Breast epithelium (tissue), 4 donors: ENCODE data around the gene HOXB5. TPM values are rescaled to one million over a fixed set of nuclear protein-coding genes. Genes with fewer than 3 reads are reported as not detected.

Experiments
- DNase-seq, 2 donors: peaks; one replicate each; pipeline ENCODE4 v3.0.0-alpha.2; 2019; ENCODE audit warnings: low spot score in 2 of 2
- H3K27ac ChIP-seq, 2 donors: fragments of 200-600 bp; sonication (generic) in 1 of 2; one replicate each; pipeline ENCODE4 v1.5.1; 2016 to 2019; ENCODE audit warnings: mild to moderate bottlenecking in 1 of 2
- H3K27me3 ChIP-seq, 2 donors: fragments of 200-600 bp; sonication (generic) in 1 of 2; one replicate each; pipeline versions ENCODE4 v1.5.1 to v1.6.0; 2017 to 2019; ENCODE audit warnings: control low read depth in 1 of 2, mild to moderate bottlenecking in 1 of 2
- H3K36me3 ChIP-seq: fragments of 200-600 bp; one replicate; pipeline ENCODE4 v1.5.1; 2019
- H3K4me1 ChIP-seq, 2 donors: fragments of 200-600 bp; sonication (generic); one replicate each; pipeline ENCODE4 v1.5.1; 2016 to 2019; ENCODE audit warnings: control low read depth in 1 of 2
- H3K4me3 ChIP-seq, 3 donors: fragments of 200-600 bp; sonication (generic); 1 replicate in 2 of 3; 2 replicates in 1 of 3; pipeline ENCODE4 v1.5.1; 2016 to 2019; ENCODE audit warnings: mild to moderate bottlenecking in 3 of 3, moderate library complexity in 2 of 3
- H3K9me3 ChIP-seq, 2 donors: fragments of 200-600 bp; sonication (generic) in 1 of 2; one replicate each; pipeline ENCODE4 v1.5.1; 2016 to 2019; ENCODE audit warnings: control low read depth in 1 of 2
- POLR2A ChIP-seq: fragments of 450-650 bp; IDR thresholded peaks from one replicate; pipeline ENCODE4 v1.6.1; 2016; ENCODE audit warnings: antibody characterized with exemption, mild to moderate bottlenecking, moderate library complexity
- POLR2AphosphoS5 ChIP-seq, 3 donors: sonication (generic); formaldehyde crosslinking; IDR thresholded peaks; one replicate each; pipeline ENCODE4 v1.6.1; 2017; ENCODE audit warnings: antibody characterized with exemption in 3 of 3
- intact Hi-C: fragments of 100-400 bp; cut with DNase I; formaldehyde crosslinking; loops from one replicate; pipeline ENCODE4 v1.15.1; 2023; ENCODE audit warnings: low total_unique reads
- total RNA-seq, 3 donors: library from RNA; depleted of rRNA; stranded (reverse); fragments of >200 nt; gene quantifications; one replicate each; pipeline ENCODE4 v1.1.0, GENCODE V29; 2016
- TF ChIP-seq, protein P1 (sequence below), 3 donors: fragments of 450-650 bp; IDR thresholded peaks; one replicate each; pipeline ENCODE4 v1.5.1; 2016 to 2017; ENCODE audit warnings: antibody characterized with exemption in 3 of 3, mild to moderate bottlenecking in 3 of 3, moderate library complexity in 3 of 3

The HOXB5 gene
- total RNA-seq, 3 donors from 2014 or later, result 0.44 to 2.0 (median 1.4) TPM

DNA sequence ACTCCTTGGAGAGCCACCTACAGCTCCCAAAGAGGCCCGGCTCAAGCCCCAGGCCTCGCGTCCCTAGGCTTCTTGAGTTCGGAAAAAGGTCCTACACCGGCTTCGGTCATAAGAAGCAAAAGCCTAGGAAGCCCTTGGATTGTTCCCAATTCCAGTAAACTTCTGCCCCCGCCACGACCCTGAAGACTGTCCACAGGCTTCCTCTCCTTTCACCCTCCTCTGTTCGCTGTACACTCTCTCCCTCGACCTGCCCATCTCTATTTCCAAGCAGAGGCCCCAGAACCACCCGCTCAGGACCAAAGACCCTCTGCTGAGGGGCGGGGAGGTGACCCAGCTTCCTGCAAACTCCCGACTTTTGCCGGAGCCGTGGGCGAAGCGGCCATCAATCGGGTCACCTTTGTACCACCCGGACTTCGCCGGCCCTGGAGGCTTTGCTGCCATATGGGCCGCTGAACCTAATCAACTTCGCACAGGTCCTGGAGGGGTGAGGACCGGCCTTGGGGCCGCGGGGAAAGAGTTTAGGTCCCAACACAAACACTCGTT, 51.4 kb downstream of the HOXB5 start:
- no peak for DNase-seq
- Histone ChIP-seq H3K9me3 (no peaks in the 10 kb centered on the region), H3K4me3 (peak overlapping the region; percentile 57 to 95 (median 60)), H3K27me3 (peaks cover 0 to 14% of the 10 kb centered on the region in 2 donors), H3K36me3 (no peaks in the 10 kb centered on the region), H3K27ac (peak overlapping the region; percentile 89 to 93), H3K4me1 (peaks cover 0 to 3% of the 10 kb centered on the region in 2 donors)
- intact Hi-C loops, result loop anchor here (5.0 kb wide), 1 partner anchor 35 kb away; the partner anchor contains the start of gene HOXB4
- TF ChIP-seq, protein P1, sequence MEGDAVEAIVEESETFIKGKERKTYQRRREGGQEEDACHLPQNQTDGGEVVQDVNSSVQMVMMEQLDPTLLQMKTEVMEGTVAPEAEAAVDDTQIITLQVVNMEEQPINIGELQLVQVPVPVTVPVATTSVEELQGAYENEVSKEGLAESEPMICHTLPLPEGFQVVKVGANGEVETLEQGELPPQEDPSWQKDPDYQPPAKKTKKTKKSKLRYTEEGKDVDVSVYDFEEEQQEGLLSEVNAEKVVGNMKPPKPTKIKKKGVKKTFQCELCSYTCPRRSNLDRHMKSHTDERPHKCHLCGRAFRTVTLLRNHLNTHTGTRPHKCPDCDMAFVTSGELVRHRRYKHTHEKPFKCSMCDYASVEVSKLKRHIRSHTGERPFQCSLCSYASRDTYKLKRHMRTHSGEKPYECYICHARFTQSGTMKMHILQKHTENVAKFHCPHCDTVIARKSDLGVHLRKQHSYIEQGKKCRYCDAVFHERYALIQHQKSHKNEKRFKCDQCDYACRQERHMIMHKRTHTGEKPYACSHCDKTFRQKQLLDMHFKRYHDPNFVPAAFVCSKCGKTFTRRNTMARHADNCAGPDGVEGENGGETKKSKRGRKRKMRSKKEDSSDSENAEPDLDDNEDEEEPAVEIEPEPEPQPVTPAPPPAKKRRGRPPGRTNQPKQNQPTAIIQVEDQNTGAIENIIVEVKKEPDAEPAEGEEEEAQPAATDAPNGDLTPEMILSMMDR (IDR thresholded peaks at IDR 0.05), result no peak
- TF ChIP-seq POLR2AphosphoS5 (IDR thresholded peaks at IDR 0.05) (no peak), POLR2A (no peak)

DNA sequence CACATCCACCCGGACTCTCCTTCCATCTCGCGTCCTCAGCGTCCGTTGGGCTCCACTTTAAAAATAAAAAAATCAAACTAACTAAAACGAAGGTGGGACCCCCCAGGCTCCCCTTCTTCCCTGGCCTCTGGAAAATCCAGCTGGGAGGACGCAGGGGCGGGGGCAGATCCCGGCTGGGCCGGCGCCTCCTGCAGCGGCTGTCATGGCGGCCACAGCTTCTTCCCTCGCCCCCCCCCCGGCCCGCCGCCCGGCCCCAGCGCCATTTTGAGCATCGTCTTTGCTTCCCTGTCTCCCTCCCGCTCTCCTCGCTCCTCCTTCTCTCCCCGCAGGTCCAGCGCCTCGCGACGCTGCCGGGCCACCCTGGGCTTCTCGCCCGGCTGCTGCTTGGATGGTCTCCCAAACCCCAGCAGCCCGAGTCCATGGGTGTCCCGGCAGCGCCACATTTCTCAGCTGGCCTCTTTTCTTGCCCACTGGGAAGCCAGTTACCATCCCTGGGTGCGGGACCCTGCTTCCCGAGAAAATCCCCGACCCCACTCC, 51.9 kb downstream of the HOXB5 start:
- peak in 1 of 2 donors; percentile 79 for DNase-seq
- intact Hi-C loops, result loop anchor here (1.0 to 5.0 kb wide), 2 partner anchors 35 to 36 kb away; partner anchors contain the start of gene HOXB4
- no peak for TF ChIP-seq POLR2A
- peak; percentile 26 to 46 (median 30) for TF ChIP-seq POLR2AphosphoS5 (IDR thresholded peaks at IDR 0.05)

More for the DNA sequence above, 51.9 kb downstream of the HOXB5 start:
- Histone ChIP-seq H3K27ac (peak overlapping the region; percentile 89 to 93), H3K4me1 (peaks cover 0 to 3% of the 10 kb centered on the region in 2 donors), H3K36me3 (no peaks in the 10 kb centered on the region), H3K4me3 (peak overlapping the region; percentile 57 to 95 (median 60)), H3K27me3 (peaks cover 0 to 14% of the 10 kb centered on the region in 2 donors), H3K9me3 (no peaks in the 10 kb centered on the region)

Other genes starting within 250 kb of the HOXB5 start
- gene SKAP1, start 163.6 kb downstream of the HOXB5 start, total RNA-seq, result 1 to 10 TPM; 1.1 to 7.5 (median 5.9) TPM
- not detected for gene HOXB1, start 62.8 kb downstream of the HOXB5 start, total RNA-seq
- 10 to 100 TPM; 13.6 to 36.4 (median 19.6) TPM for gene HOXB2, start 48.7 kb downstream of the HOXB5 start, total RNA-seq
- 1 to 10 TPM; 2.2 to 7.5 (median 2.3) TPM for gene HOXB4, start 15.4 kb downstream of the HOXB5 start, total RNA-seq
- gene HOXB3, start 3.5 kb downstream of the HOXB5 start, total RNA-seq, result 10 to 100 TPM; 13.8 to 36.7 (median 14.4) TPM
- 10 to 100 TPM in 2 of 3 donors, 1 to 10 TPM in 1; 1.0 to 24.9 (median 18.2) TPM for gene HOXB6, start 11.2 kb upstream of the HOXB5 start, total RNA-seq
- gene HOXB7, start 17.2 kb upstream of the HOXB5 start, total RNA-seq, result 10 to 100 TPM in 1 of 3 donors, 1 to 10 TPM in 2; 1.5 to 16.8 (median 4.3) TPM
- 1 to 10 TPM in 2 of 3 donors, under 1 TPM in 1; 0.59 to 4.6 (median 4.6) TPM for gene HOXB8, start 21.5 kb upstream of the HOXB5 start, total RNA-seq
- gene HOXB9, start 32.6 kb upstream of the HOXB5 start, total RNA-seq, result under 1 TPM; 0.32 to 0.44 (median 0.33) TPM
- gene PRAC1, start 128.7 kb upstream of the HOXB5 start, total RNA-seq, result not detected
- gene PRAC2, start 129.4 kb upstream of the HOXB5 start, total RNA-seq, result not detected
- under 1 TPM in 1 of 3 donors, not detected in 2; 0.16 TPM for gene HOXB13, start 135.0 kb upstream of the HOXB5 start, total RNA-seq
- under 1 TPM in 2 of 3 donors, not detected in 1; under 0.01 to 0.32 TPM for gene TTLL6, start 223.4 kb upstream of the HOXB5 start, total RNA-seq
- 100 to 1,000 TPM; 134 to 262 (median 146) TPM for gene CALCOCO2, start 237.3 kb upstream of the HOXB5 start, total RNA-seq